22Rv1 (cell line): ENCODE measurements around the gene OGDH.

Experiments
- ZFX ChIP-seq: fragments of 450-650 bp; IDR thresholded peaks from 2 replicates; pipeline ENCODE4 v1.6.1; 2017; ENCODE audit warnings: antibody characterized with exemption, borderline replicate concordance
- TF ChIP-seq, protein P1 (sequence below): fragments of 450-650 bp; IDR thresholded peaks from 2 replicates; pipeline ENCODE4 v1.5.1; 2017; ENCODE audit warnings: mild to moderate bottlenecking

DNA sequence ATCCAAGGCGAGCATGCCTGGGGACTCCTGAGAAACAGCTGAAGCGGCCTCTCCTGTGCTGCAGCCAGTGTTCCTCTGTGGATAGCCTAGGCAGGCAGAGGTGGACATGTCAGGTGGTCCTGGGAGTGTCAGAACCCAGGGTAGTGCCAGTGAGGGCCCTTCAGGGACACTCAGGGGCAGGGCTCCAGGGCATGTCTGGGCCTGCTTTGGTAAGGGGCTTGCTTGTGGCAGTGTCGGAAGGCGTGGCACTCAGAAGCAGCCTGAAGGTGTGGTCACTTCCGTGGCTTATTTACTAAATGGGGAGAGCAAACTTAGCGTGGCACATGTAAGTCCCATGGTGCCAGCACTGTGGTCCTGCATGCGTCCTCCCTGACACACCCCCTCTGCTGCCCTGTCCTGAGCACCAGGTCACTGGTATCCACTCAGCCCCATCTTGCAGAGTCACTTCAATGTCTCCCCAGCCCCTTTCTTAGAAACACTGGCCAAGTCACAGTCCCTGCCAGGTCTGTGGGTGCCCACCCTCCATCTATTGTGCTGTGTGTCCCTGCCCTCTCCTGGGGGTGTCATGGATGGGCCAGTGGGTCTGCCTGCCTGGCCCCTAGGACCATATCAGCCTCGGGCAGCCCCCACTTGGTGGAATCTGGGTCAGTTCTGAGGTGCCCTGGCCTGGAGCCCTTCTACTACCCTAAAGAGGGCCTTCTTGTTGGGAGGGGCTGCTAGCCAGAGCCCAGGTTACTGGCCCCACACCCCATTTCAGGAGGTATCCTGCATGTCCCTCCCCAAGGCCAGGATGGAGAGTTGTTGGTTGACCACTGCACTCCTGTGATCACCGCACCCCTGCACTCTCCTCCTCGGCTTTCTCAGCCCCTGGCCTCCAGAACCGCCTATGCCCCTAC lies 148.6 kb downstream of the OGDH start:
- TF ChIP-seq, protein P1, sequence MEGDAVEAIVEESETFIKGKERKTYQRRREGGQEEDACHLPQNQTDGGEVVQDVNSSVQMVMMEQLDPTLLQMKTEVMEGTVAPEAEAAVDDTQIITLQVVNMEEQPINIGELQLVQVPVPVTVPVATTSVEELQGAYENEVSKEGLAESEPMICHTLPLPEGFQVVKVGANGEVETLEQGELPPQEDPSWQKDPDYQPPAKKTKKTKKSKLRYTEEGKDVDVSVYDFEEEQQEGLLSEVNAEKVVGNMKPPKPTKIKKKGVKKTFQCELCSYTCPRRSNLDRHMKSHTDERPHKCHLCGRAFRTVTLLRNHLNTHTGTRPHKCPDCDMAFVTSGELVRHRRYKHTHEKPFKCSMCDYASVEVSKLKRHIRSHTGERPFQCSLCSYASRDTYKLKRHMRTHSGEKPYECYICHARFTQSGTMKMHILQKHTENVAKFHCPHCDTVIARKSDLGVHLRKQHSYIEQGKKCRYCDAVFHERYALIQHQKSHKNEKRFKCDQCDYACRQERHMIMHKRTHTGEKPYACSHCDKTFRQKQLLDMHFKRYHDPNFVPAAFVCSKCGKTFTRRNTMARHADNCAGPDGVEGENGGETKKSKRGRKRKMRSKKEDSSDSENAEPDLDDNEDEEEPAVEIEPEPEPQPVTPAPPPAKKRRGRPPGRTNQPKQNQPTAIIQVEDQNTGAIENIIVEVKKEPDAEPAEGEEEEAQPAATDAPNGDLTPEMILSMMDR: no peak
- TF ChIP-seq ZFX: no peak
